Measurements from ENCODE around the gene DUSP10. TPM values are rescaled to one million over a fixed set of nuclear protein-coding genes. Genes with fewer than 3 reads are reported as not detected.

Gene DUSP10
- total RNA-seq, 1 donor from 2014 or later = 2.6 TPM

- Histone ChIP-seq H3K9ac (no peak overlapping the region), H3K27ac (no peak overlapping the region), H3K9me3 (ENCODE audit: low read depth) (no peaks in the 10 kb centered on the region), H3F3A (ENCODE audit: low read depth) (peaks cover 15% of the 10 kb centered on the region), H2AFZ (replicated peaks) (no peak overlapping the region), H3K4me2 (no peak overlapping the region), H4K20me1 (ENCODE audit: low read depth) (no peaks in the 10 kb centered on the region), H3K4me1 (peaks cover 5% of the 10 kb centered on the region), H3K4me3 (no peak overlapping the region), H3K27me3 (peaks cover 8% of the 10 kb centered on the region), H3K79me2 (ENCODE audit: low read depth) (no peaks in the 10 kb centered on the region), H3K36me3 (no peaks in the 10 kb centered on the region)
- H3K4me1 Mint-ChIP-seq = peaks cover 18% of the 10 kb centered on the region
- no peaks in the 10 kb centered on the region for H3K27me3 Mint-ChIP-seq (ENCODE audit: insufficient read depth, low read depth)
- no peaks in the 10 kb centered on the region for H3K36me3 Mint-ChIP-seq
- TF ChIP-seq EZH2 (IDR thresholded peaks at IDR 0.05) (no peak), EZH2phosphoT487 (IDR thresholded peaks at IDR 0.05) (no peak), CTCF (IDR thresholded peaks at IDR 0.05) (no peak)
- no peak overlapping the region for H3K27ac Mint-ChIP-seq
- no peaks in the 10 kb centered on the region for H3K9me3 Mint-ChIP-seq
- DNase-seq (ENCODE audit: low spot score) = no peak
- no peak overlapping the region for H3K4me3 Mint-ChIP-seq
Measured at GRCh38 chr1:221747839-221748238, 6.0 kb upstream of the DUSP10 start.

- Histone ChIP-seq H3K79me2 (ENCODE audit: low read depth) (no peaks in the 10 kb centered on the region), H3K27me3 (peaks cover 27% of the 10 kb centered on the region), H3K4me2 (peak overlapping the region; percentile 82), H3K27ac (no peak overlapping the region), H3F3A (ENCODE audit: low read depth) (peaks cover 25% of the 10 kb centered on the region), H3K4me1 (peaks cover 5% of the 10 kb centered on the region), H3K4me3 (peak overlapping the region; percentile 61), H3K9me3 (ENCODE audit: low read depth) (no peaks in the 10 kb centered on the region), H3K9ac (peak overlapping the region; percentile 9), H4K20me1 (ENCODE audit: low read depth) (no peaks in the 10 kb centered on the region), H2AFZ (replicated peaks) (peak overlapping the region; percentile 85), H3K36me3 (no peaks in the 10 kb centered on the region)
- peaks cover 3% of the 10 kb centered on the region for H3K27me3 Mint-ChIP-seq (ENCODE audit: insufficient read depth, low read depth)
- H3K27ac Mint-ChIP-seq = no peak overlapping the region
- TF ChIP-seq CTCF (IDR thresholded peaks at IDR 0.05) = no peak
- TF ChIP-seq EZH2phosphoT487 (IDR thresholded peaks at IDR 0.05) = no peak
- TF ChIP-seq EZH2 (IDR thresholded peaks at IDR 0.05) = no peak
- peaks cover 3% of the 10 kb centered on the region for H3K9me3 Mint-ChIP-seq
- peaks cover 3% of the 10 kb centered on the region for H3K36me3 Mint-ChIP-seq
- H3K4me1 Mint-ChIP-seq = peaks cover 16% of the 10 kb centered on the region
- H3K4me3 Mint-ChIP-seq = peak overlapping the region; percentile 91
- DNase-seq (ENCODE audit: low spot score) = no peak
Measured at GRCh38 chr1:221743416-221744208, 1.7 kb upstream of the DUSP10 start.

GRCh38 chr1:221742555-221743415, 896 bp upstream of the DUSP10 start:
- peak; percentile 83 for DNase-seq (ENCODE audit: low spot score)
- peaks cover 5% of the 10 kb centered on the region for H3K4me1 ChIP-seq
- Mint-ChIP-seq H3K4me1 (peaks cover 13% of the 10 kb centered on the region), H3K4me3 (peak overlapping the region; percentile 91), H3K27me3 (ENCODE audit: insufficient read depth, low read depth) (peaks cover 3% of the 10 kb centered on the region), H3K36me3 (peaks cover 6% of the 10 kb centered on the region), H3K27ac (no peak overlapping the region), H3K9me3 (peaks cover 3% of the 10 kb centered on the region)
- H4K20me1 ChIP-seq (ENCODE audit: low read depth) = no peaks in the 10 kb centered on the region
- H3K4me3 ChIP-seq = peak overlapping the region; percentile 61
- no peaks in the 10 kb centered on the region for H3K36me3 ChIP-seq
- H3K4me2 ChIP-seq = peak overlapping the region; percentile 82
- H2AFZ ChIP-seq (replicated peaks) = peak overlapping the region; percentile 85
- TF ChIP-seq EZH2 (IDR thresholded peaks at IDR 0.05) = no peak
- no peak for TF ChIP-seq EZH2phosphoT487 (IDR thresholded peaks at IDR 0.05)
- peak; percentile 6 for TF ChIP-seq CTCF (IDR thresholded peaks at IDR 0.05)
- no peaks in the 10 kb centered on the region for H3K9me3 ChIP-seq (ENCODE audit: low read depth)
- H3F3A ChIP-seq (ENCODE audit: low read depth) = peaks cover 25% of the 10 kb centered on the region
- peaks cover 27% of the 10 kb centered on the region for H3K27me3 ChIP-seq
- peak overlapping the region; percentile 54 for H3K27ac ChIP-seq
- no peaks in the 10 kb centered on the region for H3K79me2 ChIP-seq (ENCODE audit: low read depth)
- H3K9ac ChIP-seq = peak overlapping the region; percentile 9

Data from neural progenitor cell (in vitro differentiated cells).